T-helper 1 cell treated with Interleukin-12 subunit alpha and Interleukin-12 subunit beta and Interleukin-4 antibody, amounts not matched to agents 30 μg/mL and 1 μg/mL, for 36 hours (primary cell): ENCODE data around the gene DNAJC21.

ENCODE experiments used
- H3K27ac Mint-ChIP-seq: one replicate; pipeline ENCODE4 v1.8.0; 2021; ENCODE audit warnings: mild to moderate bottlenecking, mixed read lengths
- H3K27me3 Mint-ChIP-seq: one replicate; pipeline ENCODE4 v1.8.0; 2021; ENCODE audit warnings: low read depth, mixed read lengths
- H3K36me3 Mint-ChIP-seq: one replicate; pipeline ENCODE4 v1.8.0; 2021; ENCODE audit warnings: low read depth, mixed read lengths
- H3K4me1 Mint-ChIP-seq: one replicate; pipeline ENCODE4 v1.8.0; 2021; ENCODE audit warnings: low read depth, mixed read lengths
- H3K4me3 Mint-ChIP-seq: one replicate; pipeline ENCODE4 v1.8.0; 2021; ENCODE audit warnings: mild to moderate bottlenecking, moderate library complexity, mixed read lengths
- H3K9me3 Mint-ChIP-seq: one replicate; pipeline ENCODE4 v1.8.0; 2021; ENCODE audit warnings: mixed read lengths

The DNAJC21 gene

GRCh38 chr5:34978681-34979080 lies 49.3 kb downstream of the DNAJC21 start:
- H3K27ac Mint-ChIP-seq, result no peak overlapping the region
- H3K4me3 Mint-ChIP-seq, result no peak overlapping the region
- peaks cover 4% of the 10 kb centered on the region for H3K27me3 Mint-ChIP-seq
- H3K36me3 Mint-ChIP-seq, result no peaks in the 10 kb centered on the region
- H3K4me1 Mint-ChIP-seq, result no peaks in the 10 kb centered on the region
- no peaks in the 10 kb centered on the region for H3K9me3 Mint-ChIP-seq

- H3K36me3 Mint-ChIP-seq, result no peaks in the 10 kb centered on the region
Observed at GRCh38 chr5:34982823-34983222, 53.5 kb downstream of the DNAJC21 start.

GRCh38 chr5:34986965-34987364 lies 57.6 kb downstream of the DNAJC21 start:
- Mint-ChIP-seq H3K4me3 (no peak overlapping the region), H3K27me3 (peaks cover 14% of the 10 kb centered on the region), H3K27ac (no peak overlapping the region), H3K4me1 (no peaks in the 10 kb centered on the region), H3K36me3 (peaks cover 2% of the 10 kb centered on the region), H3K9me3 (peaks cover 23% of the 10 kb centered on the region)

More at GRCh38 chr5:34982823-34983222, 53.5 kb downstream of the DNAJC21 start:
- H3K27me3 Mint-ChIP-seq, result peaks cover 6% of the 10 kb centered on the region
- peaks cover 23% of the 10 kb centered on the region for H3K9me3 Mint-ChIP-seq
- no peak overlapping the region for H3K27ac Mint-ChIP-seq
- H3K4me3 Mint-ChIP-seq, result no peak overlapping the region
- H3K4me1 Mint-ChIP-seq, result no peaks in the 10 kb centered on the region

GRCh38 chr5:34991486-34992238 lies 62.3 kb downstream of the DNAJC21 start:
- H3K27ac Mint-ChIP-seq, result no peak overlapping the region
- peaks cover 26% of the 10 kb centered on the region for H3K27me3 Mint-ChIP-seq
- no peaks in the 10 kb centered on the region for H3K4me1 Mint-ChIP-seq
- peaks cover 2% of the 10 kb centered on the region for H3K36me3 Mint-ChIP-seq
- H3K4me3 Mint-ChIP-seq, result no peak overlapping the region
- peaks cover 12% of the 10 kb centered on the region for H3K9me3 Mint-ChIP-seq

GRCh38 chr5:34993951-34994350 lies 64.6 kb downstream of the DNAJC21 start:
- no peaks in the 10 kb centered on the region for H3K9me3 Mint-ChIP-seq
- H3K27me3 Mint-ChIP-seq, result peaks cover 20% of the 10 kb centered on the region
- no peak overlapping the region for H3K4me3 Mint-ChIP-seq
- no peak overlapping the region for H3K27ac Mint-ChIP-seq
- no peaks in the 10 kb centered on the region for H3K4me1 Mint-ChIP-seq
- no peaks in the 10 kb centered on the region for H3K36me3 Mint-ChIP-seq

GRCh38 chr5:34996261-34996660 lies 66.9 kb downstream of the DNAJC21 start:
- no peaks in the 10 kb centered on the region for H3K36me3 Mint-ChIP-seq
- H3K27me3 Mint-ChIP-seq, result peaks cover 23% of the 10 kb centered on the region
- no peaks in the 10 kb centered on the region for H3K9me3 Mint-ChIP-seq
- no peak overlapping the region for H3K4me3 Mint-ChIP-seq
- H3K4me1 Mint-ChIP-seq, result no peaks in the 10 kb centered on the region
- no peak overlapping the region for H3K27ac Mint-ChIP-seq

GRCh38 chr5:34998058-34998789 lies 68.9 kb downstream of the DNAJC21 start:
- peaks cover 15% of the 10 kb centered on the region for H3K27me3 Mint-ChIP-seq
- no peak overlapping the region for H3K27ac Mint-ChIP-seq
- H3K36me3 Mint-ChIP-seq, result no peaks in the 10 kb centered on the region
- no peak overlapping the region for H3K4me3 Mint-ChIP-seq
- H3K4me1 Mint-ChIP-seq, result no peaks in the 10 kb centered on the region
- no peaks in the 10 kb centered on the region for H3K9me3 Mint-ChIP-seq

- H3K36me3 Mint-ChIP-seq, result no peaks in the 10 kb centered on the region
- no peaks in the 10 kb centered on the region for H3K4me1 Mint-ChIP-seq
- H3K9me3 Mint-ChIP-seq, result no peaks in the 10 kb centered on the region
- H3K27me3 Mint-ChIP-seq, result peaks cover 12% of the 10 kb centered on the region
- H3K27ac Mint-ChIP-seq, result no peak overlapping the region
- no peak overlapping the region for H3K4me3 Mint-ChIP-seq
Observed at GRCh38 chr5:35001842-35002241, 72.5 kb downstream of the DNAJC21 start.

- H3K27me3 Mint-ChIP-seq, result peaks cover 16% of the 10 kb centered on the region
- no peak overlapping the region for H3K4me3 Mint-ChIP-seq
- H3K27ac Mint-ChIP-seq, result no peak overlapping the region
- no peaks in the 10 kb centered on the region for H3K9me3 Mint-ChIP-seq
- no peaks in the 10 kb centered on the region for H3K4me1 Mint-ChIP-seq
- no peaks in the 10 kb centered on the region for H3K36me3 Mint-ChIP-seq
Observed at GRCh38 chr5:35002459-35002858, 73.1 kb downstream of the DNAJC21 start.

GRCh38 chr5:35003018-35003957 lies 73.9 kb downstream of the DNAJC21 start:
- Mint-ChIP-seq H3K4me3 (no peak overlapping the region), H3K27ac (no peak overlapping the region), H3K9me3 (no peaks in the 10 kb centered on the region), H3K27me3 (peaks cover 22% of the 10 kb centered on the region), H3K4me1 (no peaks in the 10 kb centered on the region), H3K36me3 (no peaks in the 10 kb centered on the region)

GRCh38 chr5:35004200-35004599 lies 74.8 kb downstream of the DNAJC21 start:
- peaks cover 20% of the 10 kb centered on the region for H3K27me3 Mint-ChIP-seq
- no peaks in the 10 kb centered on the region for H3K36me3 Mint-ChIP-seq
- no peak overlapping the region for H3K27ac Mint-ChIP-seq
- no peaks in the 10 kb centered on the region for H3K4me1 Mint-ChIP-seq
- no peak overlapping the region for H3K4me3 Mint-ChIP-seq
- H3K9me3 Mint-ChIP-seq, result no peaks in the 10 kb centered on the region

- H3K4me1 Mint-ChIP-seq, result no peaks in the 10 kb centered on the region
- H3K36me3 Mint-ChIP-seq, result no peaks in the 10 kb centered on the region
- H3K27ac Mint-ChIP-seq, result no peak overlapping the region
- H3K9me3 Mint-ChIP-seq, result no peaks in the 10 kb centered on the region
- H3K4me3 Mint-ChIP-seq, result no peak overlapping the region
- H3K27me3 Mint-ChIP-seq, result peaks cover 23% of the 10 kb centered on the region
Observed at GRCh38 chr5:35004771-35005170, 75.4 kb downstream of the DNAJC21 start.
